Measurements from ENCODE around the gene LIMCH1.
"Not testable (repeated sequence)": the region's sequence is repeated elsewhere in the genome, so short reads cannot be mapped to it uniquely, and the experiment has no call there.

Gene LIMCH1

GRCh38 chr4:41538017-41538733 is at the start of gene LIMCH1:
LIMCH1 (plus strand) TSS chr4:41538157; CDS start chr4:41605996, 67,839 bp downstream.
- DNase-seq, result no peak

- not testable (repeated sequence) for DNase-seq
These were observed 46.8 kb upstream of the LIMCH1 start for GRCh38 chr4:41491081-41491576.

GRCh38 chr4:41496977-41497376 is 41.0 kb upstream of the LIMCH1 start:
- DNase-seq, result no peak

- no peak for DNase-seq
These were observed 39.8 kb upstream of the LIMCH1 start for GRCh38 chr4:41498177-41498576.

- no peak for DNase-seq
These were observed 33.7 kb upstream of the LIMCH1 start for GRCh38 chr4:41504167-41504818.

- DNase-seq, result no peak
These were observed 32.7 kb upstream of the LIMCH1 start for GRCh38 chr4:41505161-41505661.

- no peak for DNase-seq
These were observed 31.8 kb upstream of the LIMCH1 start for GRCh38 chr4:41506130-41506529.

GRCh38 chr4:41507291-41507947 is 30.5 kb upstream of the LIMCH1 start:
- DNase-seq, result no peak

GRCh38 chr4:41509451-41509866 is 28.5 kb upstream of the LIMCH1 start:
- no peak for DNase-seq

GRCh38 chr4:41510179-41510578 is 27.8 kb upstream of the LIMCH1 start:
- no peak for DNase-seq

GRCh38 chr4:41512136-41512535 is 25.8 kb upstream of the LIMCH1 start:
- no peak for DNase-seq

GRCh38 chr4:41512596-41512995 is 25.4 kb upstream of the LIMCH1 start:
- DNase-seq, result no peak

GRCh38 chr4:41514169-41514568 is 23.8 kb upstream of the LIMCH1 start:
- DNase-seq, result no peak

- no peak for DNase-seq
These were observed 23.0 kb upstream of the LIMCH1 start for GRCh38 chr4:41514766-41515481.

- no peak for DNase-seq
These were observed 20.8 kb upstream of the LIMCH1 start for GRCh38 chr4:41517121-41517520.

- DNase-seq, result no peak
These were observed 20.2 kb upstream of the LIMCH1 start for GRCh38 chr4:41517747-41518146.

GRCh38 chr4:41524425-41524824 is 13.5 kb upstream of the LIMCH1 start:
- DNase-seq, result no peak

GRCh38 chr4:41525129-41525528 is 12.8 kb upstream of the LIMCH1 start:
- no peak for DNase-seq

GRCh38 chr4:41526628-41527027 is 11.3 kb upstream of the LIMCH1 start:
- DNase-seq, result no peak

GRCh38 chr4:41528512-41529205 is 9.3 kb upstream of the LIMCH1 start:
- no peak for DNase-seq

- DNase-seq, result no peak
These were observed 7.2 kb upstream of the LIMCH1 start for GRCh38 chr4:41530741-41531140.

- no peak for DNase-seq
These were observed 5.6 kb upstream of the LIMCH1 start for GRCh38 chr4:41532336-41532735.

All from activated CD4-positive, alpha-beta T cell treated with anti-CD3 and anti-CD28 coated beads, Interleukin-2, amount 50 U/mL, for 1 hour (primary cell).